IPS-20b (cell line): ENCODE results near the gene CHRDL1.

Source experiments
- H3K27ac ChIP-seq: one replicate; pipeline ENCODE4 v1.5.1; 2013; ENCODE audit warnings: low read length
- H3K27me3 ChIP-seq: 2 replicates; pipeline ENCODE4 v1.6.1; 2013; ENCODE audit warnings: mild to moderate bottlenecking, low read length, inconsistent platforms; ENCODE audit not compliant: insufficient read depth
- H3K36me3 ChIP-seq: 2 replicates; pipeline ENCODE4 v1.6.1; 2013; ENCODE audit warnings: low read depth, mild to moderate bottlenecking, inconsistent platforms, low read length, moderate library complexity; ENCODE audit not compliant: insufficient read depth
- H3K4me1 ChIP-seq: 2 replicates; pipeline ENCODE4 v1.6.1; 2013; ENCODE audit warnings: mild to moderate bottlenecking, control low read depth, inconsistent platforms, low read length, moderate library complexity; ENCODE audit not compliant: insufficient read depth
- H3K4me3 ChIP-seq: 2 replicates; pipeline ENCODE4 v1.5.1; 2013; ENCODE audit warnings: mild to moderate bottlenecking, low read length, inconsistent platforms
- H3K9ac ChIP-seq: 2 replicates; pipeline ENCODE4 v1.6.1; 2013; ENCODE audit warnings: low read depth, mild to moderate bottlenecking, inconsistent platforms, low read length, moderate library complexity
- H3K9me3 ChIP-seq: 2 replicates; pipeline ENCODE4 v1.6.1; 2013; ENCODE audit warnings: mild to moderate bottlenecking, low read depth, low read length, inconsistent platforms; ENCODE audit not compliant: insufficient read depth

Gene CHRDL1

GRCh38 chrX:110646386-110646785 is 149.2 kb downstream of the CHRDL1 start:
- Histone ChIP-seq H3K4me1 (no peaks in the 10 kb centered on the region), H3K9ac (no peak overlapping the region), H3K36me3 (no peaks in the 10 kb centered on the region), H3K27ac (no peak overlapping the region), H3K4me3 (no peak overlapping the region), H3K27me3 (no peaks in the 10 kb centered on the region), H3K9me3 (no peaks in the 10 kb centered on the region)
